Osteoblast (primary cell): ENCODE data around the gene OXLD1. TPM values are rescaled to one million over a fixed set of nuclear protein-coding genes. Genes with fewer than 3 reads are reported as not detected.

Experiments used
- DNase-seq: peaks from one replicate; pipeline ENCODE4 v3.0.0; 2011; ENCODE audit warnings: low spot score, mixed read lengths; ENCODE audit not compliant: insufficient read length; ENCODE audit errors: missing footprints
- H2AFZ ChIP-seq: 2 replicates; pipeline ENCODE4 v1.6.0; 2011; ENCODE audit warnings: mild to moderate bottlenecking, low read length
- H3K27ac ChIP-seq: 2 replicates; pipeline ENCODE4 v1.5.1; 2011; ENCODE audit warnings: mild to moderate bottlenecking, low read depth, low read length, moderate library complexity
- H3K27me3 ChIP-seq: 2 replicates; pipeline ENCODE4 v1.6.0; 2012; ENCODE audit warnings: mild to moderate bottlenecking, control low read depth, inconsistent platforms, low read length, moderate library complexity; ENCODE audit not compliant: insufficient read depth
- H3K36me3 ChIP-seq: 2 replicates; pipeline ENCODE4 v1.5.1; 2011; ENCODE audit warnings: mild to moderate bottlenecking, low read length, control low read depth, moderate library complexity; ENCODE audit not compliant: insufficient read depth
- H3K4me1 ChIP-seq: 2 replicates; pipeline ENCODE4 v1.5.1; 2011; ENCODE audit warnings: mild to moderate bottlenecking, low read length, control low read depth, moderate library complexity; ENCODE audit not compliant: insufficient read depth
- H3K4me2 ChIP-seq: 2 replicates; pipeline ENCODE4 v1.6.0; 2011; ENCODE audit warnings: mild to moderate bottlenecking, low read length; ENCODE audit not compliant: insufficient read depth
- H3K4me3 ChIP-seq: fragments of 200-600 bp; sonication (generic); 3 replicates; pipeline ENCODE4 v1.5.1; 2012; ENCODE audit warnings: mild to moderate bottlenecking, low read length, inconsistent platforms; ENCODE audit not compliant: insufficient read depth
- H3K79me2 ChIP-seq: 2 replicates; pipeline ENCODE4 v1.6.0; 2012; ENCODE audit warnings: mild to moderate bottlenecking, low read length, control low read depth, inconsistent platforms; ENCODE audit not compliant: insufficient read depth
- H3K9me3 ChIP-seq: 2 replicates; pipeline ENCODE4 v1.5.1; 2011; ENCODE audit warnings: low read depth, low read length, control low read depth
- H4K20me1 ChIP-seq: 2 replicates; pipeline ENCODE4 v1.6.0; 2012; ENCODE audit warnings: mild to moderate bottlenecking, low read length, control low read depth; ENCODE audit not compliant: insufficient read depth
- CTCF ChIP-seq: IDR thresholded peaks from 2 replicates; pipeline ENCODE4 v1.5.1; 2011; ENCODE audit warnings: mild to moderate bottlenecking, low read depth, low read length, moderate library complexity; ENCODE audit errors: extremely low read depth
- total RNA-seq: library from RNA; depleted of rRNA; stranded (reverse); fragments of >200 nt; gene quantifications from 2 replicates; pipeline ENCODE4 v1.2.3, GENCODE V29; 2012

OXLD1 gene
- total RNA-seq, 1 donor: 21.0 TPM

- Histone ChIP-seq H3K9me3 (no peaks in the 10 kb centered on the region), H3K36me3 (peaks cover 2% of the 10 kb centered on the region), H3K4me1 (peaks cover 13% of the 10 kb centered on the region), H3K79me2 (peaks cover 58% of the 10 kb centered on the region), H3K27ac (peak overlapping the region; percentile 93), H3K4me3 (peak overlapping the region; percentile 91), H3K27me3 (no peaks in the 10 kb centered on the region), H3K4me2 (peak overlapping the region; percentile 81), H4K20me1 (peaks cover 31% of the 10 kb centered on the region), H2AFZ (peak overlapping the region; percentile 66)
- DNase-seq: peak; percentile 97
- TF ChIP-seq CTCF: no peak
These were observed 30.4 kb downstream of the OXLD1 start for GRCh38 chr17:81635973-81636504.

DNA sequence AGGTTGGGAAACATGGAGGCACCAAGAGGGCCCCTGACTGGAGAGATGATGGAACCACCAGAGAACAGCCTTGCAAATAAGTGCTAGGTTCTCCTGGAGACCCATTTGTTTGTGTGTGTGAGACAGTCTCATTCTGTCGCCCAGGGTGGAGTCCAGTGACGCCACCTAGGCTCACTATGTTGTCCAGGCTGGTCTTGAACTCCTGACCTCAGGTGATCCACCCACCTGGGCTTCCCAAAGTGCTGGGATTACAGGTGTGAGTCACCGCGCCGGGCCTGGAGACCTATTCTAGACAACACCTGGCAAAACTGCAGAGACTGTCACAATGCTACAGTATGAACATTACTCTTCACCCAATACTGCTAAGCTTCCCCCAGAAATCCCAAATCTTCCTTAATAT lies 31.0 kb downstream of the OXLD1 start:
- TF ChIP-seq CTCF: no peak
- Histone ChIP-seq H3K4me3 (peak overlapping the region; percentile 91), H3K27ac (no peak overlapping the region), H4K20me1 (peaks cover 34% of the 10 kb centered on the region), H3K4me2 (peak overlapping the region; percentile 81), H3K27me3 (no peaks in the 10 kb centered on the region), H3K36me3 (peaks cover 2% of the 10 kb centered on the region), H3K79me2 (peaks cover 62% of the 10 kb centered on the region), H3K9me3 (no peaks in the 10 kb centered on the region), H2AFZ (no peak overlapping the region), H3K4me1 (peaks cover 13% of the 10 kb centered on the region)
- no peak for DNase-seq

DNA sequence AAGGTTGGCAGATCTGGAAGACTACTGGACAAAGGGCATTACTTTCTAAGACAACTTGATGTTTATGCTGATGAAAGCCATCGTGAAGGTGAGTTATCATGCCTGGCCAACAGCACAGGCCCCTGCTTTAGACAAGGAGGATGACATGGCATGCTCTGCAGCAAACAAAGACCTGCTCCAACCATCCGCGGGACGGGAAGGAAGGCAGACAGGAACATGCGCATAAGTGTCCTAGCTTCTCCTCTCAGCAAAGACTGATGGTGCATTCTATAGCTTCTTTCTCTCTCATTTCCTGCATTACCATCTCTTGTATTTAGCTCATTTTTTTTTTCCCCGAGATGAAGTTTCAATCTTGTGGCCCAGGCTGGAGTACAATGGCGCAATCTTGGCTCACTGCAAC lies 34.9 kb downstream of the OXLD1 start:
- H2AFZ ChIP-seq: no peak overlapping the region
- peaks cover 44% of the 10 kb centered on the region for H4K20me1 ChIP-seq
- H3K27me3 ChIP-seq: no peaks in the 10 kb centered on the region
- no peak overlapping the region for H3K27ac ChIP-seq
- no peak for DNase-seq
- H3K36me3 ChIP-seq: peaks cover 28% of the 10 kb centered on the region
- no peaks in the 10 kb centered on the region for H3K9me3 ChIP-seq
- no peak overlapping the region for H3K4me2 ChIP-seq
- peaks cover 9% of the 10 kb centered on the region for H3K4me1 ChIP-seq
- no peak for TF ChIP-seq CTCF
- no peak overlapping the region for H3K4me3 ChIP-seq
- H3K79me2 ChIP-seq: peaks cover 74% of the 10 kb centered on the region

- peaks cover 72% of the 10 kb centered on the region for H3K79me2 ChIP-seq
- no peak overlapping the region for H2AFZ ChIP-seq
- no peaks in the 10 kb centered on the region for H3K27me3 ChIP-seq
- no peak for TF ChIP-seq CTCF
- no peak overlapping the region for H3K27ac ChIP-seq
- no peak for DNase-seq
- peaks cover under 1% of the 10 kb centered on the region for H3K4me1 ChIP-seq
- peaks cover 35% of the 10 kb centered on the region for H4K20me1 ChIP-seq
- no peak overlapping the region for H3K4me3 ChIP-seq
- H3K36me3 ChIP-seq: peaks cover 40% of the 10 kb centered on the region
- H3K4me2 ChIP-seq: no peak overlapping the region
- no peaks in the 10 kb centered on the region for H3K9me3 ChIP-seq
These were observed 36.1 kb downstream of the OXLD1 start for GRCh38 chr17:81630274-81630673.
